ENCODE measurements around the gene ZNF343.

The ZNF343 gene

DNA sequence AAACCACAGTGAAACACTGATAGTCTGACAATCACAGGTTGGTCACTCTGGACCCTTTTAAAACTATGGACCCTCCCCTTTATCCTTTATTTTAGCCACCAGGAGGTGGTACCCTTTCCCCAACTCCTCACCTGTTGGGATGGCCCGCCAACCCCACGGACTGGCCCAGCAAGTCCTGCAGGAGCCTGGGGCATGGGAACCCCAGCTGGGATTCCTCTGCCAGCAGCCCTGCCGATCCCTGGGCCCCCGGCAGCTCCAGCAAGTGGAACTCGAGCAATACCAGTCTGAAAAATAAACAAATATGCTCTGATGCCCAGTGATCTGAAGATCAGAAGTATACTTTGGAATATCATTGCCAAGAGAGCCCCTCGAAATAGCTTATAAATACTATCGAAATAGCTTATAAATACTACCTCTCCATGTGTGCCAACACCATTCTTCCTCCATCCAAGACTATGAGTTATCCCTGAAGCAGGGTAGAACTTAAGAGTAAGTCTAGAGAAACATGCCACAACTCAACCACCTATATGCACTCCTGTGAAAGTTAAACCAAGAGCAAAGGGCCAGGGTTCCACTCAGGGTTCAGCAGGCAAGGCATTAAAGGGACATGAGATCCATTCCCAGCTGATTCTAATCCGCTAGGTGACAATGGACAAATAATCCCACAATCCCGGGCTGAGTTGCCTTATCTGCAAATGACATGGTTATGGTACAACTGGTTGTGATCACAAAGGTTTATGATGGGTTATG is 44.9 kb downstream of the ZNF343 start:
- TF ChIP-seq CTCF (conservative IDR thresholded peaks at IDR 0.05; ENCODE audit: low read depth), result no peak
- no peak overlapping the region for H3K27ac ChIP-seq
- ChIA-PET POLR2A (ENCODE audit: low non-redundant PET) (no interaction called here), CTCF (interaction anchor here (0.9 kb wide), 1 partner anchor 210 kb away, joined by 3 read pairs; no protein-coding TSS in a partner anchor)
- DNase-seq (ENCODE audit: low spot score), result no peak

DNA sequence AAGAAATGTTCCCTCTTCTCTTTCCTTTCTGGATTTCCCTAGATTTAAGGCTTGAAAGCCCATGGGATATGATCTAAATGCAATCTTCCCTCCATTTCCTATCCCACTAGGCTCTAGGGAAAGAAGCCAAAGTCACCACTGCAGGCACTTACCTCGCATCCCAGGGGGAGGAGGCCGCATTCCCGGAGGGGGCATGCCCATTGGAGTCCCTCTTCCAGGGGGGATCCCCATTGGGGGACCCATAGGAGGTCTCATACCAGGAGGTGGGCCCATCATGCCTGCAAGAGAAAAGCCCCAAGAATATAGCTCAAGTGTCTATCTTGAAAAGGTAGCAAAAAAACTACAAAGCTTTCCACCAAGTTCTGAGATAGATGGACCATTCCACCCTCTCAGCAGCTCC is 46.2 kb downstream of the ZNF343 start:
- no peak overlapping the region for H3K27ac ChIP-seq
- ChIA-PET CTCF (interaction anchor here (0.9 kb wide), 1 partner anchor 211 kb away, joined by 3 read pairs; no protein-coding TSS in a partner anchor), POLR2A (ENCODE audit: low non-redundant PET) (no interaction called here)
- no peak for DNase-seq (ENCODE audit: low spot score)
- TF ChIP-seq CTCF (conservative IDR thresholded peaks at IDR 0.05; ENCODE audit: low read depth), result no peak

DNA sequence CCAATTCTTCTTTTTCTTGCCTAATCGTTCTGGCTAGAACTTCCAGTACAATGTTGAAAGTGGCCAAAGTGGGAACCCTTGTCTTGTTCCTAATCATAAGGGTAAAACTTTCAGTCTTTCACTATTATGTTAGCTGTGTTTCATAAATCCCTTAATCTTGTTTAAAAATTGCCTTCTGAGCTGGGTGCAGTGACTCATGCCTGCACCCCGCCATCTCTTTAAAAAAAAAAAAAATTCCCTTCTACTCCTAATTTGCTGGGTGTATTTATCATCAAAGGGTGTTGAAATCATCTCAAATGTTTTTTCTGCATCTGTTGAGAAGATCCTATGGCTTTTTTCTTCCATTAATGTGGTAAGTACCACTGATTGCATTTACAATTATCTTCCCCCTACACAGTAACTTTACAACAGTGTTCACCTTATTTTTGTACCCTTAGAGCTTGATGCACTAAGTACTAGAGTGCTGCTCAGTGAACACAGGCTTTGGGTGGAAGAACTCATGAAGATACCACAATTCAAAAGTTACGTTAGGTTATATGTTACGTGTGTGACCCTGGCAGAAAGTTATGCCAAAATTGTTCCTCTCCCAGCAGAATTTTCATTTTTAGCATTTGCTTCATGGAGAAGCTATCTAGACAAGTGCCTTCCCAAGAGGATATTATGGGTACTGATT is 47.8 kb downstream of the ZNF343 start:
- POLR2A ChIA-PET (ENCODE audit: low non-redundant PET), result no interaction called here
- H3K27ac ChIP-seq, result no peak overlapping the region
- no peak for DNase-seq (ENCODE audit: low spot score)
- TF ChIP-seq CTCF (conservative IDR thresholded peaks at IDR 0.05; ENCODE audit: low read depth), result no peak
- CTCF ChIA-PET, result interaction anchor here (0.7 kb wide), 1 partner anchor 741 kb away, joined by 3 read pairs; no protein-coding TSS in a partner anchor

- DNase-seq (ENCODE audit: low spot score), result no peak
- no peak for TF ChIP-seq CTCF (conservative IDR thresholded peaks at IDR 0.05; ENCODE audit: low read depth)
- no peak overlapping the region for H3K27ac ChIP-seq
- POLR2A ChIA-PET (ENCODE audit: low non-redundant PET), result no interaction called here
- CTCF ChIA-PET, result interaction anchor here (0.7 kb wide), 1 partner anchor 741 kb away, joined by 3 read pairs; no protein-coding TSS in a partner anchor
Measured at GRCh38 chr20:2459981-2460751, 48.5 kb downstream of the ZNF343 start.

- TF ChIP-seq CTCF (conservative IDR thresholded peaks at IDR 0.05; ENCODE audit: low read depth), result no peak
- no peak overlapping the region for H3K27ac ChIP-seq
- POLR2A ChIA-PET (ENCODE audit: low non-redundant PET), result no interaction called here
- no peak for DNase-seq (ENCODE audit: low spot score)
- CTCF ChIA-PET, result interaction anchor here (0.9 kb wide), 1 partner anchor 72 kb away, joined by 3 read pairs; no protein-coding TSS in a partner anchor
Measured at GRCh38 chr20:2458919-2459499, 49.7 kb downstream of the ZNF343 start.
